Left lung (tissue), 10 donors: ENCODE measurements around the gene PGLYRP1. TPM values are rescaled to one million over a fixed set of nuclear protein-coding genes. Genes with fewer than 3 reads are reported as not detected.

Experiments
- ATAC-seq: fragments of 200-7000 bp; cut with Tn5 transposase; one replicate; pipeline ENCODE4 v1.9.1; 2020; ENCODE audit warnings: moderate library complexity
- DNase-seq, 4 donors: peaks; one replicate each; pipeline ENCODE4 v3.0.0-alpha.2; 2013 to 2020
- H3K27ac ChIP-seq, 2 donors: fragments of 200-600 bp; sonication (generic) in 1 of 2; one replicate each; pipeline versions ENCODE4 v1.5.0 to v1.8.0; 2020 to 2021
- H3K27me3 ChIP-seq, 2 donors: fragments of 200-600 bp; sonication (generic) in 1 of 2; one replicate each; pipeline versions ENCODE4 v1.5.0 to v1.8.0; 2020 to 2021
- H3K36me3 ChIP-seq, 2 donors: fragments of 200-600 bp; sonication (generic) in 1 of 2; one replicate each; pipeline versions ENCODE4 v1.5.0 to v1.8.0; 2020 to 2021
- H3K4me1 ChIP-seq, 2 donors: fragments of 200-600 bp; one replicate each; pipeline ENCODE4 v1.8.0; 2021
- H3K4me3 ChIP-seq, 2 donors: fragments of 200-600 bp; sonication (generic) in 1 of 2; one replicate each; pipeline versions ENCODE4 v1.5.0 to v1.8.0; 2020 to 2021; ENCODE audit warnings: mild to moderate bottlenecking in 1 of 2
- H3K9me3 ChIP-seq, 2 donors: fragments of 200-600 bp; sonication (generic) in 1 of 2; one replicate each; pipeline versions ENCODE4 v1.5.0 to v1.8.0; 2020 to 2021
- intact Hi-C, 2 donors: fragments of 100-400 bp; cut with DNase I; formaldehyde crosslinking; loops; one replicate each; pipeline versions ENCODE4 v1.11.2 to v1.14.2; 2022
- polyA plus RNA-seq, 6 donors: library from polyadenylated mRNA; unstranded; fragments of 120-200 nt; gene quantifications; one replicate each; pipeline ENCODE4 v1.2.1, GENCODE V29; 2013; ENCODE audit not compliant: insufficient read length in 6 of 6
- total RNA-seq, 2 donors: library from RNA; stranded (reverse); fragmentation: NEBNext Ultra II Directional; extraction: Animal tissue kit (Norgen Biotek cat#: 25700); gene quantifications; one replicate each; pipeline ENCODE4 v1.2.1, GENCODE V29; 2021
- TF ChIP-seq, protein P1 (sequence below), 2 donors: fragments of 200-600 bp; sonication (generic) in 1 of 2; IDR thresholded peaks; one replicate each; pipeline versions ENCODE4 v1.5.0 to v1.8.0; 2021; ENCODE audit warnings: antibody characterized with exemption in 2 of 2
- donor health status: DM: no; HTN: yes; CAD: no.
- donor health status: DM: no; HTN: no; CAD: no.

Gene PGLYRP1
- total and polyA plus RNA-seq, 8 donors: 0.31 to 6.3 (median 0.89) TPM

DNA sequence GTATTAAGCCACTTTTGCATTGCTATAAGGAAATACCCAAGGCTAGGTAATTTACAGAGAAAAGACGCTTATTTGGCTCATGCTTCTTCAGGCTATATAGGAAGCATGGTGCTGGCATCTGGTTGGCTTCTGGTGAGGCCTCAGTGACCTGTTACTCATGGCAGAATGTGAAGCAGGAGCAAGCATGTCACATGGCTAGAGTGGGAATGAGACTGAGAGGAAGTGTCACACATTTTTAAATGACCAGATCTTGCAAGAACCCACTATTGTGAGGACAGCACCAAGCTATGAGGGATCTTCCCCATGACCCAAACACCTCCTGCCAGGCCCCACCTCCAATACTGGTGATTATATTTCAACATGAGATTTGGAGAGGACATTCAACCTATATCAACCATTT lies 43.6 kb upstream of the PGLYRP1 start:
- Histone ChIP-seq H3K9me3 (peaks cover 0 to 3% of the 10 kb centered on the region in 2 donors), H3K4me1 (peaks cover 0 to 6% of the 10 kb centered on the region in 2 donors), H3K27me3 (peaks cover 0 to 67% of the 10 kb centered on the region in 2 donors), H3K27ac (no peak overlapping the region), H3K4me3 (no peak overlapping the region), H3K36me3 (no peaks in the 10 kb centered on the region)
- intact Hi-C loops: no loop called here
- TF ChIP-seq, protein P1, sequence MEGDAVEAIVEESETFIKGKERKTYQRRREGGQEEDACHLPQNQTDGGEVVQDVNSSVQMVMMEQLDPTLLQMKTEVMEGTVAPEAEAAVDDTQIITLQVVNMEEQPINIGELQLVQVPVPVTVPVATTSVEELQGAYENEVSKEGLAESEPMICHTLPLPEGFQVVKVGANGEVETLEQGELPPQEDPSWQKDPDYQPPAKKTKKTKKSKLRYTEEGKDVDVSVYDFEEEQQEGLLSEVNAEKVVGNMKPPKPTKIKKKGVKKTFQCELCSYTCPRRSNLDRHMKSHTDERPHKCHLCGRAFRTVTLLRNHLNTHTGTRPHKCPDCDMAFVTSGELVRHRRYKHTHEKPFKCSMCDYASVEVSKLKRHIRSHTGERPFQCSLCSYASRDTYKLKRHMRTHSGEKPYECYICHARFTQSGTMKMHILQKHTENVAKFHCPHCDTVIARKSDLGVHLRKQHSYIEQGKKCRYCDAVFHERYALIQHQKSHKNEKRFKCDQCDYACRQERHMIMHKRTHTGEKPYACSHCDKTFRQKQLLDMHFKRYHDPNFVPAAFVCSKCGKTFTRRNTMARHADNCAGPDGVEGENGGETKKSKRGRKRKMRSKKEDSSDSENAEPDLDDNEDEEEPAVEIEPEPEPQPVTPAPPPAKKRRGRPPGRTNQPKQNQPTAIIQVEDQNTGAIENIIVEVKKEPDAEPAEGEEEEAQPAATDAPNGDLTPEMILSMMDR (IDR thresholded peaks at IDR 0.05): no peak
- ATAC-seq (no peak), DNase-seq (no peak)

DNA sequence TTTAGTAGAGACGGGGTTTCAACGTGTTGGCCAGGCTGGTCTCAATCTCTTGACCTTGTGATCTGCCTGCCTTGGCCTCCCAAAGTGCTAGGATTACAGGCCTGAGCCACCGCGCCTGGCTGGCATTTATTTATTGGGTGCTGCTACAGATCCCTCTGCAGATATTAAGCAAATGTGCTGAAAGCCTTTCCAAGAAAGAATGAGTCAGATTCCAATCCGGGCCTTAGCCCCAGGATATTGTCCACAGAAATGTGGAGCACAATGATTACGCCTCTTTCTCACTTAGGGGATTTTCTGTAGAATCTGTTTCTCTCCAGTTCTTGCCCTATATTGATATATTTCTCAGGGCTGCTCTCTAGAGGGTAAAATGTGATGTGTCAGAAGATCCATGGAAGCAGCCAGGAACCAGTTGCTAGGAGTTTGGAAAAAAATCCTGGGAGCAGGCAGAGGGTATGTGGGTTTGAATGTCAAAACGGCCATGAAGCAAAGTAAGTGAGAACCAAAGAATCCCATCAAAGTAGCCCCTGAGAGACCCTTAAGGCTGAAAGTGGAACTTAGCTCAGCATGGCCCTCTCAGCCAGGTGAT lies 42.7 kb upstream of the PGLYRP1 start:
- Histone ChIP-seq H3K4me3 (no peak overlapping the region), H3K9me3 (peaks cover 0 to 6% of the 10 kb centered on the region in 2 donors), H3K4me1 (peaks cover 0 to 6% of the 10 kb centered on the region in 2 donors), H3K27ac (no peak overlapping the region), H3K27me3 (peaks cover 0 to 62% of the 10 kb centered on the region in 2 donors), H3K36me3 (no peaks in the 10 kb centered on the region)
- no peak for ATAC-seq
- no peak for DNase-seq
- TF ChIP-seq, protein P1 (IDR thresholded peaks at IDR 0.05): no peak
- intact Hi-C loops: no loop called here

DNA sequence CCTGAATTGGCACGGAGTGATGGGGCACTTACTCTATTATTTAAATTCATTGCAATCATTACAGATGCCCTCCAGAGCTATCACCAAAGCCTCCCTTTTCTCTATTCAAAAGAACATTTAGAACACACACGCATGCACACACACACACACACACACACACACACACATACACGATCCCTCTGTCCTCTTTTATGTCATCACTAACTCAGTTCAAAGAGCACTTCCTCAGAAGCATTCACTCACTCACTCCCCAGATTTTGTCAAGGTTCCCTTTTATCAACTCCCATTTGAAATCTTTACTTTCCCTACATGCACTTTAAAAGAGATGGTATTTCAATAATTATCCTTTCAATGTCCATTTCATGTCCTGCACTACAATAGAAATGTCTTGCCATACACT lies 40.3 kb upstream of the PGLYRP1 start:
- DNase-seq (no peak), ATAC-seq (no peak)
- H3K27me3 ChIP-seq: peaks cover 0 to 51% of the 10 kb centered on the region in 2 donors
- H3K4me1 ChIP-seq: no peaks in the 10 kb centered on the region
- no peaks in the 10 kb centered on the region for H3K36me3 ChIP-seq
- intact Hi-C loops: no loop called here
- peaks cover 0 to 18% of the 10 kb centered on the region in 2 donors for H3K9me3 ChIP-seq
- TF ChIP-seq, protein P1 (IDR thresholded peaks at IDR 0.05): no peak
- H3K27ac ChIP-seq: no peak overlapping the region
- no peak overlapping the region for H3K4me3 ChIP-seq

DNA sequence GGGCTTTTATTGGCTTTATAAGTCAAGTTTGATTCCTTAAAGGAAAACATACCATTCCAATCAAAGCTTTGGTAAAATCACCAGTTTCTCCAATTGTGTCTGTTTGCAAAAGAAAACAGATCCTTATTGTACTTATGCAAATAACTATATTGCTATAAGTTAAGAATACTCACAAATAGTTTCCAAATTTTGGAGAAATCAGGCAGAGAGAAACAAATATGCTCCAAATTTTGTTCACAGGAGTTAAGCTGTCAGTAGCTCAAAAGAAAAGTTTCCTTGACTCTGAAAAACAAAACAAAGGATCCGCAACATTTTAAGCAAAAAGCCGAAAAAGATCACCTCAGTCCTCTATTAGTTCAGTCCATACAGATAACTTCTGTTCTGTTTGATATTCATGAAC lies 37.2 kb upstream of the PGLYRP1 start:
- Histone ChIP-seq H3K4me1 (no peaks in the 10 kb centered on the region), H3K4me3 (no peak overlapping the region), H3K36me3 (no peaks in the 10 kb centered on the region), H3K27me3 (peaks cover 7 to 47% of the 10 kb centered on the region in 2 donors), H3K9me3 (peaks cover 0 to 18% of the 10 kb centered on the region in 2 donors), H3K27ac (no peak overlapping the region)
- DNase-seq: no peak
- intact Hi-C loops: no loop called here
- TF ChIP-seq, protein P1 (IDR thresholded peaks at IDR 0.05): no peak
- no peak for ATAC-seq

DNA sequence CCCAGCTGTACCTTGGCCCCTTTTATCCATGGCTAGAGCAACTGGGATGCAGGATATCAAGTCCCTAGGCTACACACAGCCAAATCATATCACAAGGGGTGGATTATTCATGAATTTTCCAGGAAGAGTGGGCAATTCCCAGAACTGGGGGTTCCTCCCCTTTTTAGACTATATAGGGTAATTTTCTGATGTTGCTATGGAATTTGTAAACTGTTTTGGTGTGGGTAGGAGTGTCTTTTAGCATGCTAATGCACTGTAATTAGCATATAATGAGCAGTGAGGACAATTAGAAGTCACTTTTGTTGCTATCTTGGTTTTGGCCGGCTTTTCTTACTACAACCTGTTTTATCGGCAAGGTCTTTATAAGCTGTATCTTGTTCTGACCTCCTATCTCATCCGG lies 35.9 kb upstream of the PGLYRP1 start:
- TF ChIP-seq, protein P1 (IDR thresholded peaks at IDR 0.05): no peak
- Histone ChIP-seq H3K9me3 (peaks cover 0 to 18% of the 10 kb centered on the region in 2 donors), H3K4me1 (no peaks in the 10 kb centered on the region), H3K27ac (no peak overlapping the region), H3K27me3 (peaks cover 7 to 57% of the 10 kb centered on the region in 2 donors), H3K36me3 (no peaks in the 10 kb centered on the region), H3K4me3 (no peak overlapping the region)
- DNase-seq (no peak), ATAC-seq (no peak)
- intact Hi-C loops: no loop called here
